Measurements from ENCODE around the gene CYP4F12. TPM values are rescaled to one million over a fixed set of nuclear protein-coding genes. Genes with fewer than 3 reads are reported as not detected.

Gene CYP4F12
- total RNA-seq, 2 experiments from 2014 or later: 0.09 TPM; not detected in 1

- Histone ChIP-seq H3K9me3 (ENCODE audit: low read length) (no peaks in the 10 kb centered on the region), H3K27ac (ENCODE audit: low read depth, low read length, poor library complexity, severe bottlenecking) (no peak overlapping the region), H3K36me3 (ENCODE audit: insufficient read depth, low read length) (no peaks in the 10 kb centered on the region), H3K4me2 (ENCODE audit: low read length) (no peak overlapping the region), H3K9me2 (ENCODE audit: insufficient read depth, low read length) (no peaks in the 10 kb centered on the region), H3K4me1 (ENCODE audit: insufficient read depth, low read length, poor library complexity, severe bottlenecking) (no peaks in the 10 kb centered on the region), H3K4me3 (ENCODE audit: low read depth, low read length, poor library complexity, severe bottlenecking) (no peak overlapping the region), H4K20me1 (ENCODE audit: insufficient read depth, low read length) (no peaks in the 10 kb centered on the region), H2AFZ (ENCODE audit: low read length) (no peak overlapping the region), H3K79me2 (ENCODE audit: insufficient read depth, low read depth, low read length) (no peaks in the 10 kb centered on the region)
- CTCF ChIA-PET (ENCODE audit: unreplicated experiment): no interaction called here
- no peak for DNase-seq (ENCODE audit: low spot score)
- POLR2A ChIA-PET: no interaction called here
- no peak for TF ChIP-seq EZH2phosphoT487 (IDR thresholded peaks at IDR 0.05; ENCODE audit: borderline replicate concordance, low read depth, low read length)
- no peak for TF ChIP-seq CTCF (conservative IDR thresholded peaks at IDR 0.05; ENCODE audit: low read length)
- BruUV-seq (replicated peaks): no TSS peak
- intact Hi-C loops (cut with micrococcal nuclease; ENCODE audit: unreplicated experiment): no loop called here
Observed at GRCh38 chr19:15642807-15643206, 30.1 kb upstream of the CYP4F12 start.

GRCh38 chr19:15643387-15643786 is 29.5 kb upstream of the CYP4F12 start:
- no peak overlapping the region for H2AFZ ChIP-seq (ENCODE audit: low read length)
- H3K79me2 ChIP-seq (ENCODE audit: insufficient read depth, low read depth, low read length): no peaks in the 10 kb centered on the region
- H3K4me1 ChIP-seq (ENCODE audit: insufficient read depth, low read length, poor library complexity, severe bottlenecking): no peaks in the 10 kb centered on the region
- no peak overlapping the region for H3K4me2 ChIP-seq (ENCODE audit: low read length)
- DNase-seq (ENCODE audit: low spot score): no peak
- no peaks in the 10 kb centered on the region for H4K20me1 ChIP-seq (ENCODE audit: insufficient read depth, low read length)
- TF ChIP-seq CTCF (conservative IDR thresholded peaks at IDR 0.05; ENCODE audit: low read length): no peak
- no peak for TF ChIP-seq EZH2phosphoT487 (IDR thresholded peaks at IDR 0.05; ENCODE audit: borderline replicate concordance, low read depth, low read length)
- H3K9me3 ChIP-seq (ENCODE audit: low read length): no peaks in the 10 kb centered on the region
- no peaks in the 10 kb centered on the region for H3K36me3 ChIP-seq (ENCODE audit: insufficient read depth, low read length)
- no TSS peak for BruUV-seq (replicated peaks)
- CTCF ChIA-PET (ENCODE audit: unreplicated experiment): no interaction called here
- no peaks in the 10 kb centered on the region for H3K9me2 ChIP-seq (ENCODE audit: insufficient read depth, low read length)
- no peak overlapping the region for H3K4me3 ChIP-seq (ENCODE audit: low read depth, low read length, poor library complexity, severe bottlenecking)
- POLR2A ChIA-PET: no interaction called here
- intact Hi-C loops (cut with micrococcal nuclease; ENCODE audit: unreplicated experiment): no loop called here
- H3K27ac ChIP-seq (ENCODE audit: low read depth, low read length, poor library complexity, severe bottlenecking): no peak overlapping the region

GRCh38 chr19:15644066-15644741 is 28.7 kb upstream of the CYP4F12 start:
- no peaks in the 10 kb centered on the region for H3K4me1 ChIP-seq (ENCODE audit: insufficient read depth, low read length, poor library complexity, severe bottlenecking)
- TF ChIP-seq EZH2phosphoT487 (IDR thresholded peaks at IDR 0.05; ENCODE audit: borderline replicate concordance, low read depth, low read length) (no peak), CTCF (conservative IDR thresholded peaks at IDR 0.05; ENCODE audit: low read length) (no peak)
- H3K36me3 ChIP-seq (ENCODE audit: insufficient read depth, low read length): no peaks in the 10 kb centered on the region
- no peaks in the 10 kb centered on the region for H3K9me2 ChIP-seq (ENCODE audit: insufficient read depth, low read length)
- no peak overlapping the region for H3K4me2 ChIP-seq (ENCODE audit: low read length)
- CTCF ChIA-PET (ENCODE audit: unreplicated experiment): no interaction called here
- BruUV-seq (replicated peaks): no TSS peak
- H3K9me3 ChIP-seq (ENCODE audit: low read length): no peaks in the 10 kb centered on the region
- DNase-seq (ENCODE audit: low spot score): no peak
- H4K20me1 ChIP-seq (ENCODE audit: insufficient read depth, low read length): no peaks in the 10 kb centered on the region
- no peak overlapping the region for H3K4me3 ChIP-seq (ENCODE audit: low read depth, low read length, poor library complexity, severe bottlenecking)
- H3K79me2 ChIP-seq (ENCODE audit: insufficient read depth, low read depth, low read length): no peaks in the 10 kb centered on the region
- H3K27ac ChIP-seq (ENCODE audit: low read depth, low read length, poor library complexity, severe bottlenecking): no peak overlapping the region
- intact Hi-C loops (cut with micrococcal nuclease; ENCODE audit: unreplicated experiment): no loop called here
- POLR2A ChIA-PET: no interaction called here
- no peak overlapping the region for H2AFZ ChIP-seq (ENCODE audit: low read length)
